Uterine smooth muscle cell (primary cell): ENCODE results near the gene BET1L. TPM values are rescaled to one million over a fixed set of nuclear protein-coding genes. Genes with fewer than 3 reads are reported as not detected.

ENCODE experiments used
- total RNA-seq: library from RNA; depleted of rRNA; stranded (reverse); fragments of >200 nt; gene quantifications from 2 replicates; pipeline ENCODE4 v1.2.3, GENCODE V29; 2014

Gene BET1L, protein sequence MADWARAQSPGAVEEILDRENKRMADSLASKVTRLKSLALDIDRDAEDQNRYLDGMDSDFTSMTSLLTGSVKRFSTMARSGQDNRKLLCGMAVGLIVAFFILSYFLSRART
- 17.9 and 21.6 TPM in 2 replicates for total RNA-seq

DNA sequence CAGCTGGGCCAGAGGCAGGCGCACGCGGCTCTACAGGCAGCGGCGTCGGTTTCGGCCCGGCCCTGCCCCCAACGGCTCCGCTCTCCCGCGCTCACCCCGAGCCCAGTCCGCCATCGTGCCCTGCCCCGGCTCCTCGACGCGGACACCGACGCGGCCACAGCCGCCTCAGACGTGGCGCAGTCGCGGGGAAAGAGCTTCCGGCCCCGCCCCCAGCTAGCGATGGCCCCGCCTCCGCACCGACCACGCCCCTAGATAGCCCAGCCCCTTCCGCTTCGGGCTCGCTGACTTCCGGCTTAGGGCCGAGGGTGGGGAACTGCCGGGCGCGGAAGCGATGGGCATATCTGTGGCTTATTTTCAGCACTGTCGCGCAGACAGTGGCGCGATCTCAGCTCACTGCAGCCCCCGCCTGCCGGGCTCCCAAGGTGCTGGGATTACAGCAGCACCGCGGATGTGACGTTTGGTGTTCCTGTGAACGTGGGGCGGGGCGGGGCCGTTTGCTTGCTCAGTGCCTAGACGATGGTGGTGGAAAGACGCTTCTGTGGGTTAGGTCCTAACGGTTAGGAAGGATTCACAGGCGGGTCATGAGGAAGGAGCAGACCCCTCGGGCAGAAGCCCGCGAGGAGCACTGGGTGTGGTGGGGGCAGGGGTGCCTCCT is at the start of gene BET1L, which contains the start of gene RIC8A:
TSS of gene BET1L (minus strand) at position 192 of the 655 bp plus-strand sequence. CDS start at position 114, 78 bp downstream.
TSS of gene RIC8A (plus strand) at position 501 of the 655 bp plus-strand sequence. CDS start 1,147 bp downstream, outside the sequence.

GRCh38 chr11:236774-237767 is 29.9 kb upstream of the BET1L start, which contains the start of gene PSMD13:
Gene PSMD13 (plus strand): TSS chr11:236976. CDS start chr11:237050, 74 bp downstream.

DNA sequence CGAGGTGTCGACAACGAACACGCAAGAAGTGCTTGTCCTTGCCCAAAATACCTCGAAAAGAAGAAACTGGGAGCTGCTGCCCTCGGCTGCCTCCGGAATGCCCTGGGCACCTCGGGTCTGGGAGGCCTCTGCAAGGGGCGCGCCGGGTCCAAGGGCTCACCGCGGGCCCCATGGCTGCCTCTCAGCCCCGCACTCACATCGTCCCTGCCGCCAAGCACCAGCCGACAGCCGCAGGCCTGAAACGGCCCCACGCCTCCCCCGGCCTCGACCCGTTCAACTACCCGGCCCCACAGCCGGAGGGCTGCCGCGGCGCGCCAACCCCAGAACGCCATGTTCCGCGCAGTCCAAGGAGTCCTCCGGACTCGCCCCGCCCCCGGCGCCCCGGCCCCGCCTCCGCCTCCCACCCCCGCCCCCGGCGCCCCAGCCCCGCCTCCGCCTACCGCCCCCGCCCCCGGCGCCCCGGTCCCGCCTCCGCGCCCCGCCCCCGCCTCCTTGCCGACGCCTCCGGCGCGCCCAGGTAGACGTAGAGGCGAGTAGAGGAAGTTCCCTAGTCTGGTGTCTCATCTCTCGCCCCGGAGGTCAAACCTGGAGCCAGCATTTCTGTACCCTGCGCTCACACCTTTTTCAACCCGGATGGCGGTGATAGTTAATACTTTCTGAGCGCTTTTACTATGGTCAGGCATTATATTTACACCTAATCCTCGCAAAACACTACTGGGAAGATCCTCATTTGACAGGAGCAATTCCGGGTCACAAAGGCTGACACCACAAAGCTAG is 29.0 kb upstream of the BET1L start, which contains the start of gene SIRT3:
TSS of gene SIRT3 (minus strand) at position 346 of the 777 bp plus-strand sequence. CDS start at position 332, 14 bp downstream.

DNA sequence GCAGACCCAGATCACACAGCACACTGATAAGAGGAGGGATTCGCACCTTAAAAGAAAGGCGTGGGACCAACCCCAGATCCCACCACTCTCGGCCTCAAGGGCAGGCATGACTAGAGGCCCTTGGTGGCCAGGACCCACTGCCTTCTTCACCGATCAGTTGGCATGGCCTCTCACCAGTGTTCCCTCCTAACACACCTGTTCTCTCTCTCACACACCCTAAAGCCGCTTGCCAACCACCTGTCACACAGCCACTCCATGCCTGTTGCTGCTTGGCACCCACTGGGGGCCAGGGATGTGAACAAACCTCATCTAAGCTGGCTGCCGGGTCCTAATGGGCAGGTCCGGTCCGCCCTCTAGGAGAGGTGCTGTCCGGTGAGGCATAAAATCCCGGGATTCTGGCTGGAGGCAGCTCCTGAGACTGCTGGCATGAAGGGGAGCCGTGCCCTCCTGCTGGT is 14.5 kb downstream of the BET1L start, which contains the start of gene SCGB1C1:
TSS of gene SCGB1C1 (plus strand) at position 405 of the 455 bp plus-strand sequence. CDS start at position 427, 22 bp downstream.

Other genes with a start within 250 kb of the BET1L start
- gene SCGB1C1, start 14.3 kb downstream of the BET1L start, total RNA-seq: not detected in 2 replicates
- gene RIC8A, start 309 bp upstream of the BET1L start, total RNA-seq: 126 and 131 TPM in 2 replicates
- 6.2 and 8.2 TPM in 2 replicates for gene SIRT3, start 28.9 kb upstream of the BET1L start, total RNA-seq
- gene PSMD13, start 29.6 kb upstream of the BET1L start, total RNA-seq: 118 and 202 TPM in 2 replicates
- gene NLRP6, start 71.0 kb upstream of the BET1L start, total RNA-seq: not detected in 2 replicates
- 7.3 and 10.7 TPM in 2 replicates for gene PGGHG, start 81.7 kb upstream of the BET1L start, total RNA-seq
- gene IFITM5, start 92.1 kb upstream of the BET1L start, total RNA-seq: not detected in 2 replicates
- gene IFITM2, start 100.4 kb upstream of the BET1L start, total RNA-seq: 11.0 and 15.6 TPM in 2 replicates
- gene IFITM1, start 106.6 kb upstream of the BET1L start, total RNA-seq: 12.1 and 23.9 TPM in 2 replicates
- gene IFITM3, start 113.5 kb upstream of the BET1L start, total RNA-seq: 17.3 and 29.5 TPM in 2 replicates
- 1.00 and 1.8 TPM in 2 replicates for gene B4GALNT4, start 162.1 kb upstream of the BET1L start, total RNA-seq
- gene PKP3, start 186.8 kb upstream of the BET1L start, total RNA-seq: 0.66 and 0.87 TPM in 2 replicates
- 6.0 and 8.2 TPM in 2 replicates for gene SIGIRR, start 207.6 kb upstream of the BET1L start, total RNA-seq
- gene ANO9, start 234.6 kb upstream of the BET1L start, total RNA-seq: not detected in 2 replicates
- gene PTDSS2, start 242.9 kb upstream of the BET1L start, total RNA-seq: 46.3 and 58.1 TPM in 2 replicates